K562 (cell line): ENCODE results near the gene LRRC10. TPM values are rescaled to one million over a fixed set of nuclear protein-coding genes. Genes with fewer than 3 reads are reported as not detected.

Experiments
- ATAC-seq: fragments of 200-7000 bp; cut with Tn5 transposase; 3 replicates; pipeline ENCODE4 v1.9.1; 2020; ENCODE audit warnings: moderate library complexity
- BruUV-seq: library from RNA; stranded (reverse); fragments of 400-500 nt; replicated peaks from 2 replicates; lab custom pipeline; 2021; lab: Mats Ljungman, UMichigan
- CTCF ChIA-PET: fragments of 300-600 bp; formaldehyde crosslinking; extraction: SDS; loops from one replicate; lab custom pipeline; 2021; ENCODE audit warnings: low intra/inter-chr PET ratio; lab: Yijun Ruan, JAX
- POLR2A ChIA-PET: fragments of 300-600, 350-650 bp; sonication (Branson Sonifier 250); formaldehyde crosslinking; extraction: SDS; loops from one replicate; lab custom pipeline; 2021; ENCODE audit warnings: antibody characterized with exemption, inconsistent platforms; lab: Yijun Ruan, JAX
- DNase-seq, 4 experiments: peaks; one replicate each; pipeline versions ENCODE4 v3.0.0 to v3.0.0-alpha.2; 2011 to 2018; ENCODE audit warnings: low spot score in 3 of 4, mixed read lengths in 3 of 4; ENCODE audit errors: extremely low read depth in 1 of 4
- FAIRE-seq: peaks from 2 replicates; lab custom pipeline; 2011; peaks lifted over from hg19 to GRCh38; lab: Jason Lieb, UNC
- H2AFZ ChIP-seq: 2 replicates; pipeline ENCODE4 v1.6.0; 2011; ENCODE audit warnings: low read depth, low read length, control low read depth, inconsistent platforms
- H3K27ac ChIP-seq: fragments of 200-600 bp; 3 replicates; pipeline ENCODE4 v1.8.0; 2011; ENCODE audit warnings: low read depth, mild to moderate bottlenecking, control low read depth, inconsistent platforms, low read length, moderate library complexity, mixed read lengths; ENCODE audit errors: extremely low read depth
- H3K27me3 ChIP-seq, 2 experiments: fragments of 300-600 bp in 1 of 2; 2 replicates in 1 of 2; 3 replicates in 1 of 2; pipeline versions ENCODE4 v1.6.0 to v1.8.0; 2011; ENCODE audit warnings: inconsistent platforms in 2 of 2, low read length in 2 of 2, mild to moderate bottlenecking in 1 of 2, mixed read lengths in 1 of 2, moderate library complexity in 1 of 2; ENCODE audit not compliant: control insufficient read depth in 2 of 2, insufficient read depth in 2 of 2
- H3K36me3 ChIP-seq: fragments of 300-600 bp; 3 replicates; pipeline ENCODE4 v1.8.0; 2011; ENCODE audit warnings: mild to moderate bottlenecking, low read length, inconsistent platforms; ENCODE audit not compliant: control insufficient read depth, insufficient read depth
- H3K4me1 ChIP-seq, 2 experiments: fragments of 200-600 bp in 1 of 2; replicated peaks in 1 of 2; 2 replicates in 1 of 2; 3 replicates in 1 of 2; pipeline versions ENCODE4 v1.5.1 to v1.8.0; 2011; ENCODE audit warnings: inconsistent platforms in 2 of 2, low read length in 2 of 2, mild to moderate bottlenecking in 1 of 2, mixed read lengths in 1 of 2, moderate library complexity in 1 of 2; ENCODE audit not compliant: control insufficient read depth in 2 of 2, insufficient read depth in 2 of 2
- H3K4me2 ChIP-seq: 2 replicates; pipeline ENCODE4 v1.6.1; 2011; ENCODE audit warnings: low read length, control low read depth, inconsistent platforms, mixed read lengths; ENCODE audit not compliant: insufficient read depth
- H3K4me3 ChIP-seq: fragments of 200-600 bp; sonication (generic), shearing (Covaris generic); 2 replicates; pipeline ENCODE4 v1.5.1; 2016; ENCODE audit warnings: control low read depth, inconsistent platforms
- H3K79me2 ChIP-seq: fragments of 200-600 bp; 3 replicates; pipeline ENCODE4 v1.8.0; 2011; ENCODE audit warnings: low read length, inconsistent platforms; ENCODE audit not compliant: control insufficient read depth, insufficient read depth
- H3K9ac ChIP-seq, 2 experiments: 2 replicates each; pipeline versions ENCODE4 v1.6.0 to v1.6.1; 2011; ENCODE audit warnings: low read depth in 2 of 2, low read length in 2 of 2, control low read depth in 1 of 2, inconsistent platforms in 1 of 2, mild to moderate bottlenecking in 1 of 2, mixed read lengths in 1 of 2; ENCODE audit not compliant: insufficient read depth in 1 of 2
- H3K9me1 ChIP-seq: one replicate; pipeline ENCODE4 v1.6.0; 2011; ENCODE audit warnings: inconsistent platforms, mild to moderate bottlenecking, low read length, moderate library complexity; ENCODE audit not compliant: control insufficient read depth, insufficient read depth
- H3K9me3 ChIP-seq: replicated peaks from 2 replicates; pipeline ENCODE4 v1.5.1; 2011; ENCODE audit warnings: low read depth, low read length, inconsistent platforms; ENCODE audit not compliant: control insufficient read depth, insufficient read depth
- H4K20me1 ChIP-seq: replicated peaks from 2 replicates; pipeline ENCODE4 v1.6.1; 2011; ENCODE audit warnings: low read length, inconsistent platforms, mixed read lengths; ENCODE audit not compliant: control insufficient read depth, insufficient read depth
- ATF7 ChIP-seq: fragments of 450-650 bp; IDR thresholded peaks from 2 replicates; pipeline ENCODE4 v1.7.1; 2014; ENCODE audit warnings: mild to moderate bottlenecking, moderate library complexity
- BMI1 ChIP-seq: fragments of 150-350 bp; IDR thresholded peaks from 2 replicates; pipeline ENCODE4 v1.6.1; 2014; ENCODE audit warnings: low read length
- C11orf30 ChIP-seq: fragments of 450-650 bp; IDR thresholded peaks from 2 replicates; pipeline ENCODE4 v1.6.1; 2016; ENCODE audit warnings: low read depth, mild to moderate bottlenecking
- COPS2 ChIP-seq: fragments of 450-650 bp; conservative IDR thresholded peaks from 2 replicates; pipeline ENCODE4 v1.6.1; 2016; ENCODE audit warnings: mild to moderate bottlenecking, moderate library complexity
- DMBX1 ChIP-seq: fragments of 250-450 bp; sonication (Bioruptor Pico); IDR thresholded peaks from 2 replicates; pipeline ENCODE4 v1.8.0; 2022; ENCODE audit warnings: inconsistent platforms, mild to moderate bottlenecking, moderate library complexity, borderline replicate concordance
- GABPB1 ChIP-seq: sonication (generic); formaldehyde crosslinking; IDR thresholded peaks from 2 replicates; pipeline ENCODE4 v1.8.0; 2022; ENCODE audit warnings: mild to moderate bottlenecking, missing genetic modification reagents
- MTA2 ChIP-seq: fragments of 450-650 bp; IDR thresholded peaks from 2 replicates; pipeline ENCODE4 v1.6.1; 2016; ENCODE audit warnings: low read depth
- PTRF ChIP-seq: fragments of 450-650 bp; IDR thresholded peaks from 2 replicates; pipeline ENCODE4 v1.6.1; 2016; ENCODE audit warnings: mild to moderate bottlenecking, missing genetic modification characterization, missing compliant biosample characterization
- RBFOX2 ChIP-seq: fragments of 200-400 bp; formaldehyde crosslinking; IDR thresholded peaks from 2 replicates; pipeline ENCODE4 v1.6.1; 2017; ENCODE audit warnings: low read depth, mild to moderate bottlenecking, low read length, moderate library complexity
- SIRT6 ChIP-seq: IDR thresholded peaks from one replicate; pipeline ENCODE4 v1.6.1; 2012; ENCODE audit warnings: low read depth, mild to moderate bottlenecking, control low read depth, inconsistent platforms, low read length, moderate library complexity
- TSC22D4 ChIP-seq: fragments of 450-650 bp; IDR thresholded peaks from 2 replicates; pipeline ENCODE4 v1.6.1; 2016; ENCODE audit warnings: missing genetic modification characterization, missing biosample characterization, control low read depth
- ZNF146 ChIP-seq: IDR thresholded peaks from one replicate; pipeline ENCODE4 v1.6.1; 2018; ENCODE audit warnings: missing compliant biosample characterization; ENCODE audit not compliant: unreplicated experiment
- ZNF583 ChIP-seq: fragments of 250-450 bp; sonication (Bioruptor Pico); IDR thresholded peaks from 2 replicates; pipeline ENCODE4 v1.4.0; 2020
- ZNF780A ChIP-seq: fragments of 250-450 bp; sonication (Bioruptor Pico); IDR thresholded peaks from 2 replicates; pipeline ENCODE4 v1.5.0; 2021; ENCODE audit warnings: mild to moderate bottlenecking
- WGBS: fragments of 100-300 bp; shearing (Covaris generic); methylation state at CpG from one replicate; pipeline ENCODE4 v1.1.6; 2016; ENCODE audit warnings: low coverage, mixed read lengths; ENCODE audit not compliant: insufficient coverage; ENCODE audit errors: missing lambda C conversion rate; 5-methylcytosine and 5-hydroxymethylcytosine counted together
- in situ Hi-C: fragments of 300-500 bp; cut with MboI; formaldehyde crosslinking; loops from 4 replicates; pipeline ENCODE4 v1.15.0; 2018; ENCODE audit warnings: inconsistent platforms, mixed read lengths
- intact Hi-C: fragments of 100-400 bp; cut with micrococcal nuclease; formaldehyde crosslinking; loops from 2 replicates; pipeline ENCODE4 v1.14.2; 2022
- polyA plus RNA-seq, 8 experiments: library from polyadenylated mRNA; depleted of rRNA in 4 of 8; stranded (reverse) in 5 of 8; unstranded in 3 of 8; fragments of >200 nt; fragmentation: Nextera tagmentation in 2 of 8; fragmentation: Illumina TruSeq in 1 of 8; extraction: Ambion mirVana in 2 of 8; extraction: Trizol in 1 of 8; gene quantifications; 2 replicates each; pipeline versions ENCODE4 v1.2.1 to v1.2.3, GENCODE V29; 2011 to 2014; ENCODE audit warnings: inconsistent platforms in 1 of 8, missing spikeins in 1 of 8
- total RNA-seq, 7 experiments: library from RNA; depleted of rRNA in 6 of 7; stranded (reverse); fragments of >200 nt in 6 of 7; fragmentation: Illumina TruSeq in 2 of 7; extraction: Trizol in 2 of 7; gene quantifications; 2 replicates each; pipeline versions ENCODE4 v1.2.1 to v1.2.3, GENCODE V29; 2011 to 2021; ENCODE audit warnings: low replicate concordance in 1 of 7
- TF ChIP-seq, protein P1 (sequence below): fragments of 450-650 bp; IDR thresholded peaks from 2 replicates; pipeline ENCODE4 v1.6.1; 2016; ENCODE audit warnings: low read depth, mild to moderate bottlenecking, moderate library complexity
- TF ChIP-seq, protein P2 (sequence below): sonication (generic); formaldehyde crosslinking; IDR thresholded peaks from 2 replicates; pipeline ENCODE4 v1.8.0; 2023; ENCODE audit warnings: mild to moderate bottlenecking, missing genetic modification reagents
- TF ChIP-seq, protein P3 (sequence below), 2 experiments: fragments of 450-650 bp; IDR thresholded peaks; 2 replicates each; pipeline ENCODE4 v1.6.1; 2016

The LRRC10 gene
- total and polyA plus RNA-seq, 9 of the 15 experiments (the other 6 are each of a cell fraction or from before 2014, with no cell fraction given): 0.09 TPM; not detected in 8

DNA sequence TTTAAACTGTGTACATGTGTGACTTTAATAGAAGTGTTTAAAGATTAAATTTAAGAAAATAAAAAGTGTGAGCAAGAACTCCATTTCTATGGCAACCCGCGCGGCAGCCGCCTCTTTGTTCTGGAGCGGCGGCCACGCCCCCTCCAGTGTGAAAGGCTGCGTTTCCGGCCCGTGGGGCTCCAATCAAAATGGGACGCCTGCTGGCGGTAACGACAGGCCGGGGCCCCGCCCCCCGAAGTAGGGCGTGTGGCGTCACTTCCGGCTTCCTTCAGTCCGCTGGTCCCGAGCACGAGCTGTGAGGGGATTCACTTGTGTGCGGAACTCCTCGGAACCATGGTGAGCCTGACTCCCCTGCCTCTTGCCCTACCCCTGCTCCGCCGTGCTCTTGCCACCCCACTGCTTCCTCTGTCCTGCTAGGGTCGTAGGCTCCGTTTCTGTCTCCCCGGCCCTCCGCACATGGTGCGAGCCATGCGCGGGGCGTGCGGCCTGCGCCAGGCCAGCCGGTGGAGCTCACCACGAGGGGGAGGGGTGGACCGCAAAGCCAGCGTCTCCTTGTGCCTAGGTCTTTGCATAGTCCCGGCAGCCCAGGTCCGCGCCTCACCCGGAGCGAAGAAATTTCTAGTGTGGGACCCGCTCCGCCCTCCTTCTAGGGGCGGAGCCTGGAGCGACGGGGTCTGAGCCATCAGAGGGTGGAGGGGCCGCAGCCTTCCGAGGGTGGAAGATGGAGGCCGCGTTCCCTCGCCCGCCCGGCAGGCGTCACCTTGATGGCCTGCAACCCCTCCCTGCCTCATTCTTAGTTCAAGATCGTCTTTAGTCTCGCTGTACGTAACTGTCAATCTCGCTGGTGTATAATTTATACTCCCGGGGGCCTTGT is 25.3 kb downstream of the LRRC10 start, which contains the start of gene CCT2:
Gene CCT2, plus strand, starts transcription at position 271 of the 874 bp plus-strand sequence. Its CDS starts 63 bp downstream, at position 334.
- Histone ChIP-seq H3K36me3 (peaks cover 43% of the 10 kb centered on the region), H3K4me2 (peak within 1 kb of the TSS; percentile 85), H3K9ac (peak within 1 kb of the TSS; percentile 85 to 99), H3K9me3 (no peaks in the 10 kb centered on the region), H3K27ac (peak within 1 kb of the TSS; percentile 81), H3K27me3 (no peaks in the 10 kb centered on the region), H3K79me2 (peaks cover 44% of the 10 kb centered on the region), H3K4me1 (peaks cover 2 to 4% of the 10 kb centered on the region in 2 experiments; a peak in 2 of 5 replicates), H3K4me3 (peak within 1 kb of the TSS; percentile 70), H2AFZ (peak within 1 kb of the TSS; percentile 81), H4K20me1 (no peaks in the 10 kb centered on the region; the same call in 1 of the 2 replicates), H3K9me1 (no peaks in the 10 kb centered on the region)
- in situ Hi-C loops (no loop called here), intact Hi-C loops (loop anchor here (1.0 to 5.0 kb wide), 2 partner anchors 37 to 225 kb away; no protein-coding TSS in a partner anchor)
- WGBS: under 1% methylated on average over 63 of the region's 63 CpGs
- FAIRE-seq (peak; percentile 92), DNase-seq (peak; percentile 94 to 98 (median 96)), ATAC-seq (peak; percentile 96)
- TSS peak; percentile 97 for BruUV-seq
- CTCF ChIA-PET: interaction anchor here (1.2 kb wide), 1 partner anchor 16 kb away, joined by 3 read pairs; no protein-coding TSS in a partner anchor
- POLR2A ChIA-PET: interaction anchor here (0.6 to 1.0 kb wide), 8 partner anchors 15 to 307 kb away, joined by 3 to 4 read pairs (median 3); no protein-coding TSS in a partner anchor
- TF ChIP-seq DMBX1 (CRISPR knock-in tag) (no peak), ZNF583 (CRISPR knock-in tag) (no peak), BMI1 (no peak), RBFOX2 (peak; percentile 99), MTA2 (no peak), PTRF (tag) (no peak), GABPB1 (CRISPR knock-in tag) (peak; percentile 97), ZNF780A (CRISPR knock-in tag) (no peak), TSC22D4 (tag) (no peak), ATF7 (peak; percentile 94), ZNF146 (CRISPR knock-in tag) (no peak), COPS2 (no peak), SIRT6 (no peak), C11orf30 (peak; percentile 59)
- TF ChIP-seq, protein P1, sequence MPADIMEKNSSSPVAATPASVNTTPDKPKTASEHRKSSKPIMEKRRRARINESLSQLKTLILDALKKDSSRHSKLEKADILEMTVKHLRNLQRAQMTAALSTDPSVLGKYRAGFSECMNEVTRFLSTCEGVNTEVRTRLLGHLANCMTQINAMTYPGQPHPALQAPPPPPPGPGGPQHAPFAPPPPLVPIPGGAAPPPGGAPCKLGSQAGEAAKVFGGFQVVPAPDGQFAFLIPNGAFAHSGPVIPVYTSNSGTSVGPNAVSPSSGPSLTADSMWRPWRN: peak; percentile 88
- TF ChIP-seq, protein P2, sequence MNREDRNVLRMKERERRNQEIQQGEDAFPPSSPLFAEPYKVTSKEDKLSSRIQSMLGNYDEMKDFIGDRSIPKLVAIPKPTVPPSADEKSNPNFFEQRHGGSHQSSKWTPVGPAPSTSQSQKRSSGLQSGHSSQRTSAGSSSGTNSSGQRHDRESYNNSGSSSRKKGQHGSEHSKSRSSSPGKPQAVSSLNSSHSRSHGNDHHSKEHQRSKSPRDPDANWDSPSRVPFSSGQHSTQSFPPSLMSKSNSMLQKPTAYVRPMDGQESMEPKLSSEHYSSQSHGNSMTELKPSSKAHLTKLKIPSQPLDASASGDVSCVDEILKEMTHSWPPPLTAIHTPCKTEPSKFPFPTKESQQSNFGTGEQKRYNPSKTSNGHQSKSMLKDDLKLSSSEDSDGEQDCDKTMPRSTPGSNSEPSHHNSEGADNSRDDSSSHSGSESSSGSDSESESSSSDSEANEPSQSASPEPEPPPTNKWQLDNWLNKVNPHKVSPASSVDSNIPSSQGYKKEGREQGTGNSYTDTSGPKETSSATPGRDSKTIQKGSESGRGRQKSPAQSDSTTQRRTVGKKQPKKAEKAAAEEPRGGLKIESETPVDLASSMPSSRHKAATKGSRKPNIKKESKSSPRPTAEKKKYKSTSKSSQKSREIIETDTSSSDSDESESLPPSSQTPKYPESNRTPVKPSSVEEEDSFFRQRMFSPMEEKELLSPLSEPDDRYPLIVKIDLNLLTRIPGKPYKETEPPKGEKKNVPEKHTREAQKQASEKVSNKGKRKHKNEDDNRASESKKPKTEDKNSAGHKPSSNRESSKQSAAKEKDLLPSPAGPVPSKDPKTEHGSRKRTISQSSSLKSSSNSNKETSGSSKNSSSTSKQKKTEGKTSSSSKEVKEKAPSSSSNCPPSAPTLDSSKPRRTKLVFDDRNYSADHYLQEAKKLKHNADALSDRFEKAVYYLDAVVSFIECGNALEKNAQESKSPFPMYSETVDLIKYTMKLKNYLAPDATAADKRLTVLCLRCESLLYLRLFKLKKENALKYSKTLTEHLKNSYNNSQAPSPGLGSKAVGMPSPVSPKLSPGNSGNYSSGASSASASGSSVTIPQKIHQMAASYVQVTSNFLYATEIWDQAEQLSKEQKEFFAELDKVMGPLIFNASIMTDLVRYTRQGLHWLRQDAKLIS: peak; percentile 94; the same call in 1 of the 2 replicates
- TF ChIP-seq, protein P3, sequence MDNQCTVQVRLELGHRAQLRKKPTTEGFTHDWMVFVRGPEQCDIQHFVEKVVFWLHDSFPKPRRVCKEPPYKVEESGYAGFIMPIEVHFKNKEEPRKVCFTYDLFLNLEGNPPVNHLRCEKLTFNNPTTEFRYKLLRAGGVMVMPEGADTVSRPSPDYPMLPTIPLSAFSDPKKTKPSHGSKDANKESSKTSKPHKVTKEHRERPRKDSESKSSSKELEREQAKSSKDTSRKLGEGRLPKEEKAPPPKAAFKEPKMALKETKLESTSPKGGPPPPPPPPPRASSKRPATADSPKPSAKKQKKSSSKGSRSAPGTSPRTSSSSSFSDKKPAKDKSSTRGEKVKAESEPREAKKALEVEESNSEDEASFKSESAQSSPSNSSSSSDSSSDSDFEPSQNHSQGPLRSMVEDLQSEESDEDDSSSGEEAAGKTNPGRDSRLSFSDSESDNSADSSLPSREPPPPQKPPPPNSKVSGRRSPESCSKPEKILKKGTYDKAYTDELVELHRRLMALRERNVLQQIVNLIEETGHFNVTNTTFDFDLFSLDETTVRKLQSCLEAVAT (IDR thresholded peaks at IDR 0.05): peak in 1 of 2 experiments; percentile 51; a peak in 1 of 4 replicates
